WI38 (cell line): ENCODE measurements around the gene PIP5KL1.

Experiments
- H3K4me3 ChIP-seq: 2 replicates; pipeline ENCODE4 v1.5.1; 2011; ENCODE audit warnings: low read depth, mild to moderate bottlenecking, control low read depth, low read length
- CTCF ChIP-seq: IDR thresholded peaks from 2 replicates; pipeline ENCODE4 v1.5.1; 2012; ENCODE audit warnings: low read depth, mild to moderate bottlenecking, control low read depth, low read length

PIP5KL1 gene

DNA sequence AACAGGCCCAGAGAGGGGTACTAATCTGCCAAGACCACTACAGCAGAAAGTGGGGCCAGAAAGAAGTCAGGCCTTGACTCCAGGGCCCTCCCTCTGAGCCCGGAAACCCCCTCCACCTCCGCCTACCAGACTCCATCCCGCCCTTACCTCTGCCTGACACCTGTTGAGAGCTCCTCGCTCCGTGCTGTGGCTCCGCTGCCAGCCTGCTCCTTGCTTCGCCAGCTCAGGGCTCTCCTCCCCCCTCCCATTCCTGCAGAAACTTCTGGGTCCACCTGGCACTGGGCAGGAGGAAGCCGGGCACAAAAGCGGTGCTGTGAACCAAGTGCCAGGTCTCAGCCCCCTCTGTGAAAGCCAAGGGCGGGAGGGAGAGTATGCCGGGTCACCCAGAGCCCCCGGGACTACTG lies 24.8 kb downstream of the PIP5KL1 start:
- H3K4me3 ChIP-seq: no peak overlapping the region

DNA sequence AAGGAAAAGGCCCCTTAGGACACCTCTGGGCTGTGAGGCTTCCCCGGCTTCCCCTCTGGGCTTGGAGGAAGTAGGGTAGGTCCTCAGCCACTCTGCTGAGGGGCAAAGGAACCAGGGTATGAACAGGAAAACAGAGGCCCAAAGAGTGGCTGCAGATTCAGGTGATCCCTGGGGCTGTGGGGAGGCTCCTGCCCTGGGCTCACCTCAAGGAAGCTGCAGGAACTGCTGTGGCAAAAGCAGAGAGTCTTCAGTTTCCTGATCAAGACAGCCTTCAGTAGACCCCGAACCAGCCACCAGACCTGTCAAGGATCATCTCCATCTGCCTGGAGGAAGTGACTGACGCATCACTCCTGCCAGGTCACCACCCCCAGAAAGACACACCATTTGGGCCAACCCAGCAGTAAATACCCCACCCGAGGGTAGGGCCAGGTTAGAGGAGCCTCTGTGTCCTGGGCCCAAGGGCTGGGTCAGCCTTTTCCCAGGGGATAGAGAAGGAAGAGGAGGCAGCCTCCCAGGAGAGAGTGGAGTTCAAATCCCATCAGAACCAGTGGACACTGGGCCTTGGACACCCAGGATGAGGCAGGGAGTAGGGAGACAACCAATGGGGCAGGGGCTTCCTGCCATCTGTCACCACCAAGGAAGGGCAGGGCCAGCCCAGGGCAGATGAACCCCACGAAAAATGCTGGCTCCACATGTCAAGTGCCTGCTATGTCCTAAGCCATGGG lies 25.4 kb downstream of the PIP5KL1 start:
- TF ChIP-seq CTCF: no peak
- no peak overlapping the region for H3K4me3 ChIP-seq

More for the DNA sequence above, 24.8 kb downstream of the PIP5KL1 start:
- TF ChIP-seq CTCF: no peak

DNA sequence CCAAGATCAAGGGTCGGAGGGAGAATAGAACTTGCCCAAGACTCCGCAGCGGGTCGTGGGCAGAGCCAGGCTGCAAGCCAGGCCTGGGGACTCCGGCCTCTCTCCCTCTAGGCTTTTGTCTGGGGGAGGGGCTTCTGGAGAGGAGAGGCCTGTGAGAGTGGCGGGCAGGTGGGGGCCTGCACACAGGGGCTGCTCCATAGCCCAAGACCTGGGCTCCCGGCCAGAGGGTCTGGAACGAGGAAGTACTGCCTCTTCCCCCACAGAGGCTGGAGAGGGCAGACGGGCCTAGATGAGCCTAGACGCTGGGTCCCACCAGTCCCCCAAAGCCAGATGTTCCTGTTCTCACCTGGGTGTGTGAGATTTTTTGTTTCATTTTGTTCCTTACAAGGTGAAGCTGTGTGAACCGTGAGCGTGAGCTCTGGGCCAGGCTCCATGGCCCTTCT lies 26.0 kb downstream of the PIP5KL1 start:
- H3K4me3 ChIP-seq: no peak overlapping the region
- no peak for TF ChIP-seq CTCF

DNA sequence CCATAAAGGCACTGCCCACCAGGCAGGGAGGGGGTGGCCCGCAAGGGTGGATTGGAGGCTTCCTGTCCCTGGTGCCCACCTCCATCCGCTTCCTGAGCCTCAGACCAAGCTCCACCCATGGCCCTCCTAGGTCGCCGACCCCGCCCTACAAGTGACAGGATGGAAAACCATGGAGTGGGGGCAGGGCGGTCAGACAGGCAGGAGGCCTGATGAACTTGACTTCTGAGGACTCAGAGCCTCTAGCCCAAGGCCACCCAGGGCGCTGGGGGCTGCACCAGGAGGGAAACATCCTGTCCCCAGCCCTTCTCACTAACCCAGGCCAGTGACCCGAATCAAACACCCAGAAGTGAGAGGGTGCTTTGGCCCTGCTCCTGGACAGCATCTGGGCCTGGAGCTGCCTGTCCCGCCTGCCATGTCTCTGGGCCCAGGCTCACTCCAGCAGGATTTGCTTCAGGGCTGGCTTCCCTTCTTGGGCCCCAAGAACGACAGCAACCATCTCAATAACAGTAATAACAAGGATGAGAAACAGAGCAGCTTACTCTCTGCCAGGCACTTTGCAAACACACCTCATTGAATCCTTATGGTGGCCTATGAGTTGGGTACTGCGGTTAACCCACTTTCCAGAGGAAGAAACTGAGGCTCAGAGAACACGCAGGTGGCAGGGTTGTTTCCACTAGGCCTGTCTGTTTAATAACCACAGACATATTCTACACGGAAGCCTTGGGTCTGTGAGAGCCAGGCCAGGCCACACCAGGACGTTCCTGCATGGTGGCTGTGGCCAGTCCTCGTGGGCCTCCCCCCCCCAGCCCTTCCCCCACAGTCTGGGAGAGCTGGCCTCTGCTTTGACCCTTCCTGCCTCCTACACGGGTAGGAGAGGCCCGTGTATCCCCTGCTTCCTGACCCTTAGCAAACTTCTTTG lies 26.8 kb downstream of the PIP5KL1 start:
- H3K4me3 ChIP-seq: no peak overlapping the region
- no peak for TF ChIP-seq CTCF

- TF ChIP-seq CTCF: no peak
- H3K4me3 ChIP-seq: peak within 1 kb of the TSS; percentile 90
These were observed 31.2 kb downstream of the PIP5KL1 start, which contains the start of gene ST6GALNAC6 for GRCh38 chr9:127899128-127899943. Gene ST6GALNAC6, minus strand, starts transcription at chr9:127899603. Its CDS starts 1,622 bp downstream, at chr9:127897981.

DNA sequence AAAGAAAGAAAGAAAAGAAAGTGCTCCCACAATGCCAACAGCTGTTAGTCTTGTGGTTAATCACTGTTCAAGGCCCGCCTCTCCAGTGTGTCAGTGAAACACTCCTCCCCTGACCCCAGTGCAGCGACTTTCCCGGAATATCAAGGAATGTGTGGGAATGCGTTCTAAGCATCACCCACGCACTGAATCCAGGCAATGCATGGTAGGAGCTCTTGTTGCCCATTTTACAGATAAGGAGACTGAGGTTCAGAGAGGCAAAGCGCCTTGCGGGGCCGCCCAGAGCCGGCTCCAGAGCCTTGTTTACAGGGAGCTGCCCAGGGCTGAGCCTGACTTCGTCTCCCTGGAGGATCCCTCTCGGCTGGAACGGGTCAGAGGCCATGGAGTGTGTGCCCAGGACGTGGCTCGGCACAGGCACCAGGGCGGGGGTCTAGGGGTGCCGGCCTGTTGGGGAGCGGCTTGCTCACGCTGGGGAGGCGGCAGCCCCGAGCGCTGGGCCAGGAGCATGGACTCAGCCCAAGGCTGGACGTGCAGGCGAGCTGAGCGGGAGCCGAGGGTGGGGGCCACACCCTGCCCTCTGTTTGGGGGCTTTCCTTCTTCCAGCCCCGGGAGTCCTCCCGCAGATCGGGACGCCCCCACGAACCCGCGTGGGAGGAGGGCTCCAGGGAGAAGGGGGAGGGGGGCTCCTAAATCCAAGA lies 32.0 kb downstream of the PIP5KL1 start:
- no peak for TF ChIP-seq CTCF
- peak overlapping the region; percentile 90 for H3K4me3 ChIP-seq
